Panc1 (cell line): Measurements from ENCODE around the gene NELL2. TPM values are rescaled to one million over a fixed set of nuclear protein-coding genes. Genes with fewer than 3 reads are reported as not detected.

Experiments used
- ATAC-seq: fragments of 200-7000 bp; cut with Tn5 transposase; 2 replicates; pipeline ENCODE4 v1.9.1; 2020; ENCODE audit warnings: mild to moderate bottlenecking, moderate library complexity
- BruUV-seq: library from RNA; stranded (reverse); fragments of 400-500 nt; replicated peaks from 2 replicates; lab custom pipeline; 2021; lab: Mats Ljungman, UMichigan
- CTCF ChIA-PET: fragments of 300-600 bp; sonication (Branson Sonifier 250); formaldehyde crosslinking; loops from one replicate; lab custom pipeline; 2022; ENCODE audit warnings: antibody characterized with exemption; lab: Charles Lee
- POLR2A ChIA-PET: fragments of 300-600 bp; sonication (Branson Sonifier 250); formaldehyde crosslinking; loops from one replicate; lab custom pipeline; 2022; ENCODE audit warnings: antibody characterized with exemption; lab: Charles Lee
- DNase-seq: peaks from one replicate; pipeline ENCODE4 v3.0.0-alpha.2; 2010; ENCODE audit warnings: low read depth, low spot score
- H3K27ac ChIP-seq: 2 replicates; pipeline ENCODE4 v1.5.1; 2011; ENCODE audit warnings: mild to moderate bottlenecking, low read length, inconsistent platforms
- H3K27me3 ChIP-seq: fragments of 200-500 bp; sonication (Bioruptor generic); 2 replicates; pipeline ENCODE4 v1.6.0; 2014; ENCODE audit warnings: low read length, inconsistent platforms; ENCODE audit not compliant: control insufficient read depth, insufficient read depth
- H3K36me3 ChIP-seq: fragments of 200-500 bp; sonication (Bioruptor generic); 2 replicates; pipeline ENCODE4 v1.5.1; 2014; ENCODE audit warnings: inconsistent platforms, mild to moderate bottlenecking, low read length, moderate library complexity; ENCODE audit not compliant: control insufficient read depth, insufficient read depth
- H3K4me1 ChIP-seq: 2 replicates; pipeline ENCODE4 v1.5.1; 2011; ENCODE audit warnings: inconsistent platforms, mild to moderate bottlenecking, low read length, moderate library complexity; ENCODE audit not compliant: control insufficient read depth, insufficient read depth
- H3K4me3 ChIP-seq, 2 experiments: 2 replicates each; pipeline ENCODE4 v1.5.1; 2011 to 2012; ENCODE audit warnings: low read depth in 2 of 2, low read length in 2 of 2, mild to moderate bottlenecking in 2 of 2, inconsistent platforms in 1 of 2, moderate library complexity in 1 of 2
- H3K9me3 ChIP-seq: fragments of 200-500 bp; sonication (Bioruptor generic); 2 replicates; pipeline ENCODE4 v1.5.1; 2014; ENCODE audit warnings: low read depth, mild to moderate bottlenecking, inconsistent platforms, low read length, moderate library complexity; ENCODE audit not compliant: control insufficient read depth, insufficient read depth
- CTCF ChIP-seq: fragments of 450-650 bp; IDR thresholded peaks from 2 replicates; pipeline ENCODE4 v1.5.1; 2017; ENCODE audit warnings: mild to moderate bottlenecking
- POLR2AphosphoS5 ChIP-seq: IDR thresholded peaks from 2 replicates; pipeline ENCODE4 v1.6.1; 2012; ENCODE audit warnings: mild to moderate bottlenecking, low read depth, low read length, moderate library complexity
- REST ChIP-seq, 2 experiments: IDR thresholded peaks; 2 replicates each; pipeline ENCODE4 v1.6.1; 2011 to 2012; ENCODE audit warnings: low read depth in 2 of 2, control low read depth in 1 of 2, low read length in 1 of 2, mild to moderate bottlenecking in 1 of 2, moderate library complexity in 1 of 2; ENCODE audit not compliant: insufficient read depth in 1 of 2
- SIN3A ChIP-seq: IDR thresholded peaks from 2 replicates; pipeline ENCODE4 v1.6.1; 2012; ENCODE audit warnings: low read depth, mild to moderate bottlenecking, low read length, moderate library complexity, borderline replicate concordance; ENCODE audit not compliant: insufficient read depth
- TCF7L2 ChIP-seq: IDR thresholded peaks from 2 replicates; pipeline ENCODE4 v1.6.1; 2011; ENCODE audit warnings: mild to moderate bottlenecking, low read depth, low read length, inconsistent platforms
- in situ Hi-C: cut with HindIII; loops from 2 replicates; pipeline ENCODE4 v1.10.0; 2016; ENCODE audit warnings: low sequenced_read_pairs, low pct_unique_long_range_greater_than_20kb
- intact Hi-C: fragments of 100-400 bp; cut with micrococcal nuclease; formaldehyde crosslinking; loops from one replicate; pipeline ENCODE4 v1.10.0; 2022; ENCODE audit not compliant: unreplicated experiment
- total RNA-seq: library from RNA; stranded (reverse); gene quantifications from one replicate; pipeline ENCODE4 v1.2.1, GENCODE V29; 2021; ENCODE audit not compliant: unreplicated experiment

NELL2 gene
- total RNA-seq, 1 experiment from 2014 or later: 0.28 TPM

GRCh38 chr12:44765796-44766195 is 110.3 kb downstream of the NELL2 start:
- BruUV-seq: no TSS peak
- TF ChIP-seq CTCF (no peak; the same call in 1 of the 2 replicates), POLR2AphosphoS5 (no peak), TCF7L2 (no peak), REST (IDR thresholded peaks at IDR 0.05; ENCODE audit: insufficient read depth in 1 of 2, low read depth in 2 of 2, low read length in 1 of 2) (no peak)
- ChIA-PET POLR2A (no interaction called here), CTCF (no interaction called here)
- no peaks in the 10 kb centered on the region for H3K4me1 ChIP-seq
- no peak overlapping the region for H3K4me3 ChIP-seq
- ATAC-seq (no peak), DNase-seq (no peak)
- H3K27ac ChIP-seq: no peak overlapping the region
- H3K9me3 ChIP-seq: no peaks in the 10 kb centered on the region
- in situ Hi-C loops (no loop called here), intact Hi-C loops (no loop called here)
- no peaks in the 10 kb centered on the region for H3K27me3 ChIP-seq
- H3K36me3 ChIP-seq: no peaks in the 10 kb centered on the region

- DNase-seq: no peak
- H3K4me3 ChIP-seq: no peak overlapping the region
- ChIA-PET CTCF (no interaction called here), POLR2A (no interaction called here)
- no peak overlapping the region for H3K27ac ChIP-seq
- no peaks in the 10 kb centered on the region for H3K4me1 ChIP-seq
- H3K9me3 ChIP-seq: no peaks in the 10 kb centered on the region
- in situ Hi-C loops: no loop called here
- BruUV-seq: no TSS peak
- TF ChIP-seq TCF7L2 (no peak), SIN3A (no peak), CTCF (no peak), REST (IDR thresholded peaks at IDR 0.05; ENCODE audit: insufficient read depth in 1 of 2, low read depth in 2 of 2, low read length in 1 of 2) (no peak), POLR2AphosphoS5 (no peak)
- no peak for ATAC-seq
- no peaks in the 10 kb centered on the region for H3K36me3 ChIP-seq
- intact Hi-C loops: no loop called here
- no peaks in the 10 kb centered on the region for H3K27me3 ChIP-seq
Measured at GRCh38 chr12:44763021-44763420, 113.1 kb downstream of the NELL2 start.
